Measurements from ENCODE around the gene PTPRD. TPM values are rescaled to one million over a fixed set of nuclear protein-coding genes. Genes with fewer than 3 reads are reported as not detected.

Gene PTPRD
- total RNA-seq, 1 experiment from 2014 or later = 0.02 TPM

DNA sequence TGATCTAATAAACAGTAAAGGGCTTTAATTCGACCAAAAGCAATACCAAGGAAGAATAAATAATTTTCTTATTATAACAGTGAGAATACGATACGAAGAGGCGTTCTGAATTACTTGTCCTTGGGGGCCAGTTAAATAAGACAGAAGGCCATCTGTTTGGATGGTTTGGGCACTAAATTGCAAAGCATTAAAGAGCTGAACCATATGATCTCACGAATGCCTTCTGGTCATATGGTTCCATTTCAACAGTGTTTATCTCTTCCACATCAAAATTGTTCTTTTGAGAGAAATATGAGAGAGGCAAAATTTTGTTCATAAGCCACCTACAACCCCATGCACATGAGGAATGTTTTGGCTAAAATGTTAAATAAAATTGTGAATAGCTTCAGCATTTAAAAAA lies 605.4 kb downstream of the PTPRD start:
- Histone ChIP-seq H3K4me2 (ENCODE audit: low read length) (no peak overlapping the region), H3K4me1 (ENCODE audit: control insufficient read depth in 1 of 2, insufficient read depth in 2 of 2, low read length in 2 of 2) (no peaks in the 10 kb centered on the region), H4K20me1 (ENCODE audit: insufficient read depth) (no peaks in the 10 kb centered on the region), H3K36me3 (ENCODE audit: control insufficient read depth in 1 of 2, insufficient read depth in 2 of 2, low read length in 2 of 2) (no peaks in the 10 kb centered on the region), H2AFZ (ENCODE audit: low read depth, low read length, poor library complexity, severe bottlenecking) (no peak overlapping the region), H3K4me3 (replicated peaks in 1 of 2; ENCODE audit: low read depth in 1 of 2, low read length in 2 of 2) (no peak overlapping the region), H3K9me3 (ENCODE audit: control insufficient read depth in 1 of 2, insufficient read depth in 1 of 2, low read depth in 1 of 2, low read length in 2 of 2) (peaks cover 11 to 13% of the 10 kb centered on the region in 2 experiments; a peak in 2 of 4 replicates), H3K79me2 (ENCODE audit: insufficient read depth, low read length) (no peaks in the 10 kb centered on the region), H3K9ac (ENCODE audit: low read length) (no peak overlapping the region), H3K27me3 (ENCODE audit: insufficient read depth, low read length) (no peaks in the 10 kb centered on the region), H3K9me2 (ENCODE audit: insufficient read depth) (no peaks in the 10 kb centered on the region), H3K27ac (ENCODE audit: low read depth, low read length) (no peak overlapping the region)
- intact Hi-C loops (cut with micrococcal nuclease) = no loop called here
- BruUV-seq (replicated peaks) = no TSS peak
- ChIA-PET CTCF (no interaction called here), RAD21 (ENCODE audit: low non-redundant PET in 1 of 2, low total read pairs in 2 of 2, uncharacterized antibody in 2 of 2, unreplicated experiment in 2 of 2) (no interaction called here), POLR2A (no interaction called here)
- DNase-seq (ENCODE audit: low read depth, low spot score) = no peak
- TF ChIP-seq, protein P1, sequence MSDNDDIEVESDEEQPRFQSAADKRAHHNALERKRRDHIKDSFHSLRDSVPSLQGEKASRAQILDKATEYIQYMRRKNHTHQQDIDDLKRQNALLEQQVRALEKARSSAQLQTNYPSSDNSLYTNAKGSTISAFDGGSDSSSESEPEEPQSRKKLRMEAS (IDR thresholded peaks at IDR 0.05) = no peak
- no peak for TF ChIP-seq TCF7L2 (IDR thresholded peaks at IDR 0.05; ENCODE audit: borderline replicate concordance, extremely low read depth, insufficient read depth, insufficient read length)
- TF ChIP-seq ELF1 (IDR thresholded peaks at IDR 0.05; ENCODE audit: borderline replicate concordance, low read depth) = no peak
- no peak for TF ChIP-seq ZNF274 (IDR thresholded peaks at IDR 0.05; ENCODE audit: low read depth, low read length)
- TF ChIP-seq EGR1 (IDR thresholded peaks at IDR 0.05; ENCODE audit: low read depth) = no peak
- no peak for TF ChIP-seq ZFX (IDR thresholded peaks at IDR 0.05)
- TF ChIP-seq POLR2A (IDR thresholded peaks at IDR 0.05; ENCODE audit: borderline replicate concordance, extremely low read depth, insufficient read depth, insufficient read length) = no peak
- ATAC-seq = no peak

DNA sequence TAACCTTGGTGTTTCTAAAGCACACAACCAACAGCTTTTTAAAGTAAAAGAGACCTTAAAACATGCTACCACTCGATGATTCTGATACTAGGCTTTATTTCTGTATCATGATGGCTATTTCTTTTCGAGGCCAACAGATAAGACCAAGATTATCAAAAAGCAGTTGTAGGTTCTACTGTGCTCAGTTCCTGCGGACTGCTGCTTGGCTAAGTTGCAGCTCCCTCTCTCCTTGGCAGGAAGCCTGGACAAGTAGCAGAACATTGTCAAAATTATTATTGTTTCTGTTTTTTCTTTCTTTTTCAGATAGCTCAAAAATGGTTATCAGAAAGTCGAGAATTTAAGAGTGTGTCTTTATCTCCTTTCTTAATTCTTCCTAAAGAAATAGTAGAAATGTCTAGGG lies 607.6 kb downstream of the PTPRD start:
- no peaks in the 10 kb centered on the region for H3K27me3 ChIP-seq (ENCODE audit: insufficient read depth, low read length)
- H3K4me3 ChIP-seq (replicated peaks in 1 of 2; ENCODE audit: low read depth in 1 of 2, low read length in 2 of 2) = no peak overlapping the region
- ChIA-PET CTCF (no interaction called here), POLR2A (no interaction called here), RAD21 (ENCODE audit: low non-redundant PET in 1 of 2, low total read pairs in 2 of 2, uncharacterized antibody in 2 of 2, unreplicated experiment in 2 of 2) (no interaction called here)
- BruUV-seq (replicated peaks) = no TSS peak
- H4K20me1 ChIP-seq (ENCODE audit: insufficient read depth) = no peaks in the 10 kb centered on the region
- no peak overlapping the region for H3K4me2 ChIP-seq (ENCODE audit: low read length)
- H3K9me2 ChIP-seq (ENCODE audit: insufficient read depth) = no peaks in the 10 kb centered on the region
- no peak overlapping the region for H3K9ac ChIP-seq (ENCODE audit: low read length)
- DNase-seq (ENCODE audit: low read depth, low spot score) (no peak), ATAC-seq (no peak)
- H3K27ac ChIP-seq (ENCODE audit: low read depth, low read length) = no peak overlapping the region
- H2AFZ ChIP-seq (ENCODE audit: low read depth, low read length, poor library complexity, severe bottlenecking) = no peak overlapping the region
- intact Hi-C loops (cut with micrococcal nuclease) = no loop called here
- no peaks in the 10 kb centered on the region for H3K36me3 ChIP-seq (ENCODE audit: control insufficient read depth in 1 of 2, insufficient read depth in 2 of 2, low read length in 2 of 2)
- H3K9me3 ChIP-seq (ENCODE audit: control insufficient read depth in 1 of 2, insufficient read depth in 1 of 2, low read depth in 1 of 2, low read length in 2 of 2) = peaks cover 11 to 13% of the 10 kb centered on the region in 2 experiments; a peak in 2 of 4 replicates
- no peaks in the 10 kb centered on the region for H3K79me2 ChIP-seq (ENCODE audit: insufficient read depth, low read length)
- no peaks in the 10 kb centered on the region for H3K4me1 ChIP-seq (ENCODE audit: control insufficient read depth in 1 of 2, insufficient read depth in 2 of 2, low read length in 2 of 2)
- TF ChIP-seq EZH2phosphoT487 (IDR thresholded peaks at IDR 0.05; ENCODE audit: borderline replicate concordance) = no peak
- no peak for TF ChIP-seq SRF (IDR thresholded peaks at IDR 0.05; ENCODE audit: low read depth)
- no peak for TF ChIP-seq EZH2 (IDR thresholded peaks at IDR 0.05)
- TF ChIP-seq ZFX (IDR thresholded peaks at IDR 0.05) = no peak
- TF ChIP-seq, protein P2, sequence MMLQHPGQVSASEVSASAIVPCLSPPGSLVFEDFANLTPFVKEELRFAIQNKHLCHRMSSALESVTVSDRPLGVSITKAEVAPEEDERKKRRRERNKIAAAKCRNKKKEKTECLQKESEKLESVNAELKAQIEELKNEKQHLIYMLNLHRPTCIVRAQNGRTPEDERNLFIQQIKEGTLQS (IDR thresholded peaks at IDR 0.05) = no peak
- TF ChIP-seq, protein P3, sequence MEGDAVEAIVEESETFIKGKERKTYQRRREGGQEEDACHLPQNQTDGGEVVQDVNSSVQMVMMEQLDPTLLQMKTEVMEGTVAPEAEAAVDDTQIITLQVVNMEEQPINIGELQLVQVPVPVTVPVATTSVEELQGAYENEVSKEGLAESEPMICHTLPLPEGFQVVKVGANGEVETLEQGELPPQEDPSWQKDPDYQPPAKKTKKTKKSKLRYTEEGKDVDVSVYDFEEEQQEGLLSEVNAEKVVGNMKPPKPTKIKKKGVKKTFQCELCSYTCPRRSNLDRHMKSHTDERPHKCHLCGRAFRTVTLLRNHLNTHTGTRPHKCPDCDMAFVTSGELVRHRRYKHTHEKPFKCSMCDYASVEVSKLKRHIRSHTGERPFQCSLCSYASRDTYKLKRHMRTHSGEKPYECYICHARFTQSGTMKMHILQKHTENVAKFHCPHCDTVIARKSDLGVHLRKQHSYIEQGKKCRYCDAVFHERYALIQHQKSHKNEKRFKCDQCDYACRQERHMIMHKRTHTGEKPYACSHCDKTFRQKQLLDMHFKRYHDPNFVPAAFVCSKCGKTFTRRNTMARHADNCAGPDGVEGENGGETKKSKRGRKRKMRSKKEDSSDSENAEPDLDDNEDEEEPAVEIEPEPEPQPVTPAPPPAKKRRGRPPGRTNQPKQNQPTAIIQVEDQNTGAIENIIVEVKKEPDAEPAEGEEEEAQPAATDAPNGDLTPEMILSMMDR (IDR thresholded peaks at IDR 0.05 in 2 of 3, conservative IDR thresholded peaks at IDR 0.05 in 1 of 3; ENCODE audit: borderline replicate concordance in 1 of 3, insufficient read depth in 1 of 3, low read depth in 2 of 3, low read length in 2 of 3) = no peak
- TF ChIP-seq RAD21 (IDR thresholded peaks at IDR 0.05; ENCODE audit: low read depth) = no peak
- no peak for TF ChIP-seq SIN3A (IDR thresholded peaks at IDR 0.05; ENCODE audit: low read depth)
- no peak for TF ChIP-seq POLR2A (IDR thresholded peaks at IDR 0.05; ENCODE audit: borderline replicate concordance, extremely low read depth, insufficient read depth, insufficient read length)
- no peak for TF ChIP-seq TCF7L2 (IDR thresholded peaks at IDR 0.05; ENCODE audit: borderline replicate concordance, extremely low read depth, insufficient read depth, insufficient read length)
- no peak for TF ChIP-seq CBX3 (IDR thresholded peaks at IDR 0.05; ENCODE audit: low read depth)
- TF ChIP-seq EGR1 (IDR thresholded peaks at IDR 0.05; ENCODE audit: low read depth) = no peak
- TF ChIP-seq JUND (IDR thresholded peaks at IDR 0.05) = no peak
- no peak for TF ChIP-seq FOSL1 (IDR thresholded peaks at IDR 0.05; ENCODE audit: low read depth)
- TF ChIP-seq SP1 (IDR thresholded peaks at IDR 0.05; ENCODE audit: low read depth) = no peak
- TF ChIP-seq, protein P1 (IDR thresholded peaks at IDR 0.05) = no peak
